GM19023 (cell line): ENCODE results near the gene ZRANB1.

Experiments used
- ATAC-seq: cut with Tn5 transposase; IDR thresholded peaks from one replicate; pipeline ENCODE4 v1.9.1; 2021; ENCODE audit warnings: mild to moderate bottlenecking, moderate library complexity; ENCODE audit not compliant: unreplicated experiment

The ZRANB1 gene

GRCh38 chr10:125033146-125033924 lies 91.4 kb downstream of the ZRANB1 start:
- no peak for ATAC-seq

- ATAC-seq = no peak
Measured at GRCh38 chr10:125034675-125035074, 92.8 kb downstream of the ZRANB1 start.

GRCh38 chr10:125035136-125035535 lies 93.2 kb downstream of the ZRANB1 start:
- no peak for ATAC-seq

- no peak for ATAC-seq
Measured at GRCh38 chr10:125035588-125036295, 93.8 kb downstream of the ZRANB1 start.

- ATAC-seq = no peak
Measured at GRCh38 chr10:125037145-125037877, 95.4 kb downstream of the ZRANB1 start.
